ENCODE data around the gene FLCN. TPM values are rescaled to one million over a fixed set of nuclear protein-coding genes. Genes with fewer than 3 reads are reported as not detected.

FLCN gene
- total RNA-seq, 1 donor from 2014 or later: 106 TPM

GRCh38 chr17:17214646-17215436, 22.1 kb downstream of the FLCN start:
- H3K27me3 ChIP-seq: no peaks in the 10 kb centered on the region
- ATAC-seq (no peak), DNase-seq (no peak)
- H3K4me1 ChIP-seq: no peaks in the 10 kb centered on the region
- no peak overlapping the region for H3K4me3 ChIP-seq
- no peak for TF ChIP-seq CTCF (IDR thresholded peaks at IDR 0.05)
- intact Hi-C loops (cut with DNase I): no loop called here
- no peaks in the 10 kb centered on the region for H3K9me3 ChIP-seq
- H3K36me3 ChIP-seq: peaks cover 85% of the 10 kb centered on the region
- H3K27ac ChIP-seq: no peak overlapping the region

GRCh38 chr17:17213775-17214174, 23.2 kb downstream of the FLCN start:
- H3K9me3 ChIP-seq: no peaks in the 10 kb centered on the region
- intact Hi-C loops (cut with DNase I): no loop called here
- TF ChIP-seq CTCF (IDR thresholded peaks at IDR 0.05): no peak
- no peaks in the 10 kb centered on the region for H3K27me3 ChIP-seq
- H3K36me3 ChIP-seq: peaks cover 75% of the 10 kb centered on the region
- no peak overlapping the region for H3K4me3 ChIP-seq
- no peaks in the 10 kb centered on the region for H3K4me1 ChIP-seq
- no peak overlapping the region for H3K27ac ChIP-seq
- DNase-seq (no peak), ATAC-seq (no peak)

GRCh38 chr17:17207998-17208397, 29.0 kb downstream of the FLCN start:
- Histone ChIP-seq H3K36me3 (peaks cover 17% of the 10 kb centered on the region), H3K4me1 (peaks cover 26% of the 10 kb centered on the region), H3K27me3 (no peaks in the 10 kb centered on the region), H3K4me3 (no peak overlapping the region), H3K9me3 (no peaks in the 10 kb centered on the region), H3K27ac (no peak overlapping the region)
- intact Hi-C loops (cut with DNase I): no loop called here
- ATAC-seq: no peak
- TF ChIP-seq CTCF (IDR thresholded peaks at IDR 0.05): no peak
- DNase-seq: no peak

GRCh38 chr17:17206913-17207335, 30.0 kb downstream of the FLCN start:
- intact Hi-C loops (cut with DNase I): no loop called here
- ATAC-seq: no peak
- peak overlapping the region; percentile 56 for H3K27ac ChIP-seq

GRCh38 chr17:17206124-17206912, 30.6 kb downstream of the FLCN start, which contains the start of gene PLD6:
PLD6 (minus strand) TSS chr17:17206333; CDS start chr17:17206286, 47 bp downstream.
- TF ChIP-seq CTCF (IDR thresholded peaks at IDR 0.05): no peak
- H3K27ac ChIP-seq: peak within 1 kb of the TSS; percentile 81
- peak; percentile 87 for ATAC-seq
- no peaks in the 10 kb centered on the region for H3K27me3 ChIP-seq
- intact Hi-C loops (cut with DNase I): no loop called here
- peaks cover 30% of the 10 kb centered on the region for H3K4me1 ChIP-seq
- no peaks in the 10 kb centered on the region for H3K9me3 ChIP-seq
- peak within 1 kb of the TSS; percentile 68 for H3K4me3 ChIP-seq
- H3K36me3 ChIP-seq: peaks cover 12% of the 10 kb centered on the region
- peak; percentile 91 for DNase-seq

More at GRCh38 chr17:17206913-17207335, 30.0 kb downstream of the FLCN start:
- H3K27me3 ChIP-seq: no peaks in the 10 kb centered on the region
- TF ChIP-seq CTCF (IDR thresholded peaks at IDR 0.05): no peak
- DNase-seq: no peak
- peaks cover 26% of the 10 kb centered on the region for H3K4me1 ChIP-seq
- no peaks in the 10 kb centered on the region for H3K9me3 ChIP-seq
- peaks cover 16% of the 10 kb centered on the region for H3K36me3 ChIP-seq
- no peak overlapping the region for H3K4me3 ChIP-seq
